ENCODE measurements around the gene GNB3. TPM values are rescaled to one million over a fixed set of nuclear protein-coding genes. Genes with fewer than 3 reads are reported as not detected.

The GNB3 gene
- total and polyA plus RNA-seq, 9 of the 15 experiments (the other 6 are each of a cell fraction or from before 2014, with no cell fraction given), result 1.4 to 5.8 (median 2.0) TPM

GRCh38 chr12:6795088-6795487 is 45.6 kb upstream of the GNB3 start (continued):
- TF ChIP-seq, protein P1, sequence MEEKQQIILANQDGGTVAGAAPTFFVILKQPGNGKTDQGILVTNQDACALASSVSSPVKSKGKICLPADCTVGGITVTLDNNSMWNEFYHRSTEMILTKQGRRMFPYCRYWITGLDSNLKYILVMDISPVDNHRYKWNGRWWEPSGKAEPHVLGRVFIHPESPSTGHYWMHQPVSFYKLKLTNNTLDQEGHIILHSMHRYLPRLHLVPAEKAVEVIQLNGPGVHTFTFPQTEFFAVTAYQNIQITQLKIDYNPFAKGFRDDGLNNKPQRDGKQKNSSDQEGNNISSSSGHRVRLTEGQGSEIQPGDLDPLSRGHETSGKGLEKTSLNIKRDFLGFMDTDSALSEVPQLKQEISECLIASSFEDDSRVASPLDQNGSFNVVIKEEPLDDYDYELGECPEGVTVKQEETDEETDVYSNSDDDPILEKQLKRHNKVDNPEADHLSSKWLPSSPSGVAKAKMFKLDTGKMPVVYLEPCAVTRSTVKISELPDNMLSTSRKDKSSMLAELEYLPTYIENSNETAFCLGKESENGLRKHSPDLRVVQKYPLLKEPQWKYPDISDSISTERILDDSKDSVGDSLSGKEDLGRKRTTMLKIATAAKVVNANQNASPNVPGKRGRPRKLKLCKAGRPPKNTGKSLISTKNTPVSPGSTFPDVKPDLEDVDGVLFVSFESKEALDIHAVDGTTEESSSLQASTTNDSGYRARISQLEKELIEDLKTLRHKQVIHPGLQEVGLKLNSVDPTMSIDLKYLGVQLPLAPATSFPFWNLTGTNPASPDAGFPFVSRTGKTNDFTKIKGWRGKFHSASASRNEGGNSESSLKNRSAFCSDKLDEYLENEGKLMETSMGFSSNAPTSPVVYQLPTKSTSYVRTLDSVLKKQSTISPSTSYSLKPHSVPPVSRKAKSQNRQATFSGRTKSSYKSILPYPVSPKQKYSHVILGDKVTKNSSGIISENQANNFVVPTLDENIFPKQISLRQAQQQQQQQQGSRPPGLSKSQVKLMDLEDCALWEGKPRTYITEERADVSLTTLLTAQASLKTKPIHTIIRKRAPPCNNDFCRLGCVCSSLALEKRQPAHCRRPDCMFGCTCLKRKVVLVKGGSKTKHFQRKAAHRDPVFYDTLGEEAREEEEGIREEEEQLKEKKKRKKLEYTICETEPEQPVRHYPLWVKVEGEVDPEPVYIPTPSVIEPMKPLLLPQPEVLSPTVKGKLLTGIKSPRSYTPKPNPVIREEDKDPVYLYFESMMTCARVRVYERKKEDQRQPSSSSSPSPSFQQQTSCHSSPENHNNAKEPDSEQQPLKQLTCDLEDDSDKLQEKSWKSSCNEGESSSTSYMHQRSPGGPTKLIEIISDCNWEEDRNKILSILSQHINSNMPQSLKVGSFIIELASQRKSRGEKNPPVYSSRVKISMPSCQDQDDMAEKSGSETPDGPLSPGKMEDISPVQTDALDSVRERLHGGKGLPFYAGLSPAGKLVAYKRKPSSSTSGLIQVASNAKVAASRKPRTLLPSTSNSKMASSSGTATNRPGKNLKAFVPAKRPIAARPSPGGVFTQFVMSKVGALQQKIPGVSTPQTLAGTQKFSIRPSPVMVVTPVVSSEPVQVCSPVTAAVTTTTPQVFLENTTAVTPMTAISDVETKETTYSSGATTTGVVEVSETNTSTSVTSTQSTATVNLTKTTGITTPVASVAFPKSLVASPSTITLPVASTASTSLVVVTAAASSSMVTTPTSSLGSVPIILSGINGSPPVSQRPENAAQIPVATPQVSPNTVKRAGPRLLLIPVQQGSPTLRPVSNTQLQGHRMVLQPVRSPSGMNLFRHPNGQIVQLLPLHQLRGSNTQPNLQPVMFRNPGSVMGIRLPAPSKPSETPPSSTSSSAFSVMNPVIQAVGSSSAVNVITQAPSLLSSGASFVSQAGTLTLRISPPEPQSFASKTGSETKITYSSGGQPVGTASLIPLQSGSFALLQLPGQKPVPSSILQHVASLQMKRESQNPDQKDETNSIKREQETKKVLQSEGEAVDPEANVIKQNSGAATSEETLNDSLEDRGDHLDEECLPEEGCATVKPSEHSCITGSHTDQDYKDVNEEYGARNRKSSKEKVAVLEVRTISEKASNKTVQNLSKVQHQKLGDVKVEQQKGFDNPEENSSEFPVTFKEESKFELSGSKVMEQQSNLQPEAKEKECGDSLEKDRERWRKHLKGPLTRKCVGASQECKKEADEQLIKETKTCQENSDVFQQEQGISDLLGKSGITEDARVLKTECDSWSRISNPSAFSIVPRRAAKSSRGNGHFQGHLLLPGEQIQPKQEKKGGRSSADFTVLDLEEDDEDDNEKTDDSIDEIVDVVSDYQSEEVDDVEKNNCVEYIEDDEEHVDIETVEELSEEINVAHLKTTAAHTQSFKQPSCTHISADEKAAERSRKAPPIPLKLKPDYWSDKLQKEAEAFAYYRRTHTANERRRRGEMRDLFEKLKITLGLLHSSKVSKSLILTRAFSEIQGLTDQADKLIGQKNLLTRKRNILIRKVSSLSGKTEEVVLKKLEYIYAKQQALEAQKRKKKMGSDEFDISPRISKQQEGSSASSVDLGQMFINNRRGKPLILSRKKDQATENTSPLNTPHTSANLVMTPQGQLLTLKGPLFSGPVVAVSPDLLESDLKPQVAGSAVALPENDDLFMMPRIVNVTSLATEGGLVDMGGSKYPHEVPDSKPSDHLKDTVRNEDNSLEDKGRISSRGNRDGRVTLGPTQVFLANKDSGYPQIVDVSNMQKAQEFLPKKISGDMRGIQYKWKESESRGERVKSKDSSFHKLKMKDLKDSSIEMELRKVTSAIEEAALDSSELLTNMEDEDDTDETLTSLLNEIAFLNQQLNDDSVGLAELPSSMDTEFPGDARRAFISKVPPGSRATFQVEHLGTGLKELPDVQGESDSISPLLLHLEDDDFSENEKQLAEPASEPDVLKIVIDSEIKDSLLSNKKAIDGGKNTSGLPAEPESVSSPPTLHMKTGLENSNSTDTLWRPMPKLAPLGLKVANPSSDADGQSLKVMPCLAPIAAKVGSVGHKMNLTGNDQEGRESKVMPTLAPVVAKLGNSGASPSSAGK (IDR thresholded peaks at IDR 0.05), result no peak
- TF ChIP-seq, protein P2, sequence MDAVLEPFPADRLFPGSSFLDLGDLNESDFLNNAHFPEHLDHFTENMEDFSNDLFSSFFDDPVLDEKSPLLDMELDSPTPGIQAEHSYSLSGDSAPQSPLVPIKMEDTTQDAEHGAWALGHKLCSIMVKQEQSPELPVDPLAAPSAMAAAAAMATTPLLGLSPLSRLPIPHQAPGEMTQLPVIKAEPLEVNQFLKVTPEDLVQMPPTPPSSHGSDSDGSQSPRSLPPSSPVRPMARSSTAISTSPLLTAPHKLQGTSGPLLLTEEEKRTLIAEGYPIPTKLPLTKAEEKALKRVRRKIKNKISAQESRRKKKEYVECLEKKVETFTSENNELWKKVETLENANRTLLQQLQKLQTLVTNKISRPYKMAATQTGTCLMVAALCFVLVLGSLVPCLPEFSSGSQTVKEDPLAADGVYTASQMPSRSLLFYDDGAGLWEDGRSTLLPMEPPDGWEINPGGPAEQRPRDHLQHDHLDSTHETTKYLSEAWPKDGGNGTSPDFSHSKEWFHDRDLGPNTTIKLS (IDR thresholded peaks at IDR 0.05; ENCODE audit: borderline replicate concordance, low read depth), result no peak
- no peak for TF ChIP-seq NCOA2 (IDR thresholded peaks at IDR 0.05; ENCODE audit: partially characterized antibody in 2 of 2)
- TF ChIP-seq ZNF384 (IDR thresholded peaks at IDR 0.05; ENCODE audit: low read depth, low read length), result no peak
- TF ChIP-seq TBL1XR1 (IDR thresholded peaks at IDR 0.05; ENCODE audit: low read length in 2 of 2), result no peak
- TF ChIP-seq ZNF347 (CRISPR knock-in tag; IDR thresholded peaks at IDR 0.05; ENCODE audit: low read depth), result no peak
- TF ChIP-seq, protein P3, sequence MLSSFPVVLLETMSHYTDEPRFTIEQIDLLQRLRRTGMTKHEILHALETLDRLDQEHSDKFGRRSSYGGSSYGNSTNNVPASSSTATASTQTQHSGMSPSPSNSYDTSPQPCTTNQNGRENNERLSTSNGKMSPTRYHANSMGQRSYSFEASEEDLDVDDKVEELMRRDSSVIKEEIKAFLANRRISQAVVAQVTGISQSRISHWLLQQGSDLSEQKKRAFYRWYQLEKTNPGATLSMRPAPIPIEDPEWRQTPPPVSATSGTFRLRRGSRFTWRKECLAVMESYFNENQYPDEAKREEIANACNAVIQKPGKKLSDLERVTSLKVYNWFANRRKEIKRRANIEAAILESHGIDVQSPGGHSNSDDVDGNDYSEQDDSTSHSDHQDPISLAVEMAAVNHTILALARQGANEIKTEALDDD (IDR thresholded peaks at IDR 0.05), result no peak
- no peak for TF ChIP-seq HBP1 (CRISPR knock-in tag; IDR thresholded peaks at IDR 0.05)
- no peak for TF ChIP-seq ARNT (IDR thresholded peaks at IDR 0.05)

Data from K562 (cell line).